HG02642 (cell line): Measurements from ENCODE around the gene UPK2.
"Not testable (repeated sequence)": the region's sequence is repeated elsewhere in the genome, so short reads cannot be mapped to it uniquely, and the experiment has no call there.

Source experiments
- ATAC-seq: cut with Tn5 transposase; IDR thresholded peaks from one replicate; pipeline ENCODE4 v1.9.1; 2021; ENCODE audit warnings: mild to moderate bottlenecking; ENCODE audit not compliant: unreplicated experiment, poor library complexity

The UPK2 gene

DNA sequence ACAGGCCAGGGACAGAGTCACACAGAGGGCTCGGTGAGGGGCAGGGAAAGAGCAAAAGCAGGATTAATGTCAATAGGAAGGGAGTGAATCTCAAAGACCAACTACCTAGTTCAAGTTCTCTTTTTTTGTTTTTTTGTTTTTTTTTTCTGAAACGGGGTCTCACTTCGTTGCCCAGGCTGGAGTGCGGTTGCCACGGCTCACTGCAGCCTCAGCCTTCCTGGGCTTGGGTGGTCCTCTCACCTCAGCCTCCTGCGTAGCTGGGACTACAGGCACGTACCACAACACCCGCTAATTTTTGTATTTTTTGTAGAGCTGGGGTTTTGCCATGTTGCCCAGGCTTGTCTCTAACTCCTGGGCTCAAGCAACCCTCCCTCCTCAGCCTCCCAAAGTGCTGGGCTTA lies 20.7 kb upstream of the UPK2 start:
- ATAC-seq = no peak

DNA sequence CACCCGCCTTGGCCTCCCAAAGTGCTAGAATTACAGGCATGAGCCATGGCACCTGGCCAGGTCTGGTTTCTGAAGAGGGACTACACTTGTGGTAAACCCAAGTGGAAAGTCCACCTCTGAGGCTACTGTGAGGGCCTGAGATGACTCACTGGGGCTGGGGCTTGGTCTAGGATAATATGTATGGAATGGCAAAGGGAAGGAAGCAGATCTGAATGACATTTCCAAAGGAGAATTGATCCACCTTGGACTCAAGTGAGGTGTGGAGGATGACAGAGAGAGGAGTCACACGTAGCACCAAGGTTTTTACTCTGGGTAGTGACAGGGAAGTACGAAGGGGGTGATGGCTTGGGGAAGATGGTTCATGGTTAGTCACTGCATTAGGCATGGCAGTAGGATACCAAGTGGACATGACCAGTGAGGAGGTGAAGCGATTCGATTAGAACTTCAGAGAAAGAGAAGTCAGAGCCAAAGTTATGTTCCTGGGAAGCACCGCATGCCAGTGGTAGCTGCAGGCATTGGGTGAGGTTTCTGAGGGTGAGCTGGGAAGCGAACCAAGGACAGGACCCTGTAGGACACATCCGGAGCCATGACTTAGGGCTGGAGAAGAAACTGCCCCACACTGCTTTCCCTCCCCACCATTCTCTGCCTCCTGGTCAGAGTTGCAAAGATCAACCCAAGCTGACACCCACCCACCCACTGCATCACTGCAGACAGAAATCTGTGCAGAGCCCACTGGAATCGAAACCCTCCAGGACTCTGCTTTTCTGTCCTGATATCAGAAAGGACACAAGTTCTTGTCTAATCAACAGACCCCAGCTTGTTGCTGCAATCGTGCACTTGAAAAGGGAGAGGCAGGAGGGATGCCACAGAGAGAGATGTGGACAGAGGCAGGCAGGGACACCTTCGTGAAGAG lies 17.4 kb upstream of the UPK2 start:
- ATAC-seq = no peak

- no peak for ATAC-seq
These were observed 16.6 kb upstream of the UPK2 start for GRCh38 chr11:118939404-118939915.

DNA sequence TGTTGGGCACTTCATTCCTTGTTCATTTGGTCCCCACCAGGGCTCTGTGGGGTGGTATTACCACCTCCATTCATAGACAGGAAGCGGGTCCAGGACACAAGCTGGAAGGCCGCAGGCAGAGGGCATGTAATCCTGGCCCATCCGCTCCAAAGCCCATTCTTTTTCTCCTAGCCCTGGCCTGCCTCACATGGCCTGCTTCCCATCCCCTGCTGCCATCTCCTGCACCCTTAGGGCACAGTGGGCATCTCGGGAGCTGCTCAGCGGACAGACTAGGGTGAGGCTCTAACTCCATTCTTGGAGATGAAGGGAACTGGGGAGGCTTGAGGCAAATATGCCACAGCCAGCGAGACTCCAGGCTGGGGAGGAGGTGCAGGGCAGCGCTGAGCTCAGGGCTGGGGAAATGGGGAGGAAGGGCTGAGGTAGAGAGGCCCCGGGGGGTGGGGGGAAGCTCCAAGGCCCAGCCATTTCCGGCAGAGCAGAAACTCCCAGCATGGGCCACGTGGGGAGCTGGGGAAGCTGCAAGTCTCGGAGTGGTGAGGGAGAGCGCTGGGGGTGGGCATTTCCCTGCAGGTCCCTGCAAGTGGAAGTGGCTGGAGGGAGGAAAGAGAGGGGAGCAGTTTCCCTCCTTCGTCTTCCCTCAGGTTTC lies 16.0 kb upstream of the UPK2 start:
- ATAC-seq = no peak

- no peak for ATAC-seq
These were observed 9.0 kb upstream of the UPK2 start for GRCh38 chr11:118947091-118947490.

DNA sequence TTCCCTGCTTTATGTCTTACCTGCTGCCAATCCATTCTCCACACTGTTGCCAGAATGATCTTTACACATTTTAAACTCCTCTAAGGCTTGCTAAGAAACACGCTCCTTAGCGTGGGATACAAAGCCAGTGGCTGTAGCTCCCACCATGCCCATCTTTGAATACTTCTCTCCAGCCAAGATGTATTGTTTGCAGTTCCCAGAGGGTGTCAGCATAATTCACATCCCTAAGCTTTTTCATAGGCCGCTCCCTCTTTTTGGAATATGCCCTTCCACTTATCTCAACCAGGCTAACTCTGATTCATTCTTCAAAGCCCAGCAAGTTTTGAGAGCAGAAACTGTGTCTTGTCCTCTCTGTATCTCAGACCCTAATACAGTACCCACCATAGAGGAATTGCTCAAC lies 8.1 kb upstream of the UPK2 start:
- no peak for ATAC-seq

GRCh38 chr11:118953265-118953664 lies 2.8 kb upstream of the UPK2 start:
- ATAC-seq = no peak

GRCh38 chr11:118953976-118954375 lies 2.1 kb upstream of the UPK2 start:
- not testable (repeated sequence) for ATAC-seq

- no peak for ATAC-seq
These were observed 860 bp downstream of the UPK2 start for GRCh38 chr11:118956847-118957469.

GRCh38 chr11:118957549-118957948 lies 1.5 kb downstream of the UPK2 start:
- no peak for ATAC-seq

DNA sequence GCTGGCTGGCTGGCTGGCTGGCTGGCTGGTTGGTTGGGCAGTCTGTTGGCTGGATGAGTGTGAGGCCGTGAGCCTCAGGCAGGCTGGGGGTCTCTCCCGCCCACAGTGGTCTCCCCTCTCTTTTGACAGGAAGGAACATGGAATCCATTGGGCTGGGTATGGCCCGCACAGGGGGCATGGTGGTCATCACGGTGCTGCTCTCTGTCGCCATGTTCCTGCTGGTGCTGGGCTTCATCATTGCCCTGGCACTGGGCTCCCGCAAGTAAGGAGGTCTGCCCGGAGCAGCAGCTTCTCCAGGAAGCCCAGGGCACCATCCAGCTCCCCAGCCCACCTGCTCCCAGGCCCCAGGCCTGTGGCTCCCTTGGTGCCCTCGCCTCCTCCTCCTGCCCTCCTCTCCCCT lies 1.9 kb downstream of the UPK2 start:
- ATAC-seq = no peak

DNA sequence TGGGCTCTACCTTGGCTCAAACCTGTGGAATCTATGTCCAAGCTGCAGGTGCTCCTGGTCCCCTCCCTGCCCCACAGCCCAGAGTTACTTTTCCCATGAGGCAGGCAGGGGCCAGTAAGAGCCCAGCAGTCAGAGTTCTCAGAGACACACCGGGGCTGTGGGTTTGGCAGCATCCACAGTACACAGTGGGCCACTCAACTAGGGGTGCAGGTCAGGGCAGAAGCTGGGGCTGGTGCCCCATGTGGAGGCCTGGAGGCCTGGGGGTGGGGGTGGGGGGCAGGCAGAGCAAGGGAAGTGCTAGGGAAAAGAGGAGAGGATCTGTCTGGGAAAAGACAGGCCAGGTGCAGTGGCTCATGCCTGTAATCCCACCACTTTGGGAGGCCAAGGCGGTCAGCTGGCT lies 2.5 kb downstream of the UPK2 start:
- no peak for ATAC-seq

GRCh38 chr11:118961189-118961588 lies 5.1 kb downstream of the UPK2 start:
- no peak for ATAC-seq

- ATAC-seq = no peak
These were observed 5.5 kb downstream of the UPK2 start for GRCh38 chr11:118961591-118961990.

DNA sequence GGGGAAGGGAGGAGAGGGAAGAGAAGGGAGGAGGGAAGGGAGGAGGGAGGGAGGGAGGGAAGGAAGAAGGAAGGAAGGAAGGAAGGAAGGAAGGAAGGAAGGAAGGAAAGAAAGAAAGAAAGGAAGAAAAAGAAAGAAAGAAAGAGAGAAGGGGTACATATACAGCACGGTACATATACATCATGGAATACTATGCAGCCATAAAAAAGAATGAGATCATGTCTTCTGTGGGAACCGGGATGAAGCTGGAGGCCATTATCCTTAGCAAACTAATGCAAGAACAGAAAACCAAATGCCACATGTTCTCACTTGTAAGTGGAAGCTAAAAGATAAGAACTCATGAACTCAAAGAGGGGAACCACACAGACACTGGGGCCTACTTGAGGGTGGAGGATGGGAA lies 13.4 kb downstream of the UPK2 start:
- not testable (repeated sequence) for ATAC-seq

DNA sequence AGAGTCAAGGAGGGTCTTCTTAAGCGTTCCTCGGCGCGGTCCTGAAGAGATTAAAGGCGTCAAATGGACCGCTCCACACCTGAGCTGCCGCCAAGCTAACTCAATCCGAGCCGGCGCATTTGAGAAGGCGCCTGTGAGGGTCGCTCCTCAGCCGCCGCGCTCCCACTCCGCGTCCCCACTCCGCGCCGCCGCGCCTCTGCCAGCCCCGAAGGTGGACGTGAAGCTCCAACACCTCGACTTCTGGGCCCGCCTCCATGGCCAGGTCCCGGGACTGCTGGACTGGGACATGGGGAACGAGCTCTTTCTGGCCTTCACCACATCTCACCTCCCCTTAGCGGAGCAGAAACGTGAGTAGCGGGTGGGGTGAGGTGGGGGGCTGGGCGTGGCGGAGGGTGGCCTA lies 15.5 kb downstream of the UPK2 start, which contains the start of gene FOXR1:
FOXR1 (plus strand) TSS at position 116 of the 400 bp plus-strand sequence; CDS start at position 287, 171 bp downstream.
- ATAC-seq = no peak

DNA sequence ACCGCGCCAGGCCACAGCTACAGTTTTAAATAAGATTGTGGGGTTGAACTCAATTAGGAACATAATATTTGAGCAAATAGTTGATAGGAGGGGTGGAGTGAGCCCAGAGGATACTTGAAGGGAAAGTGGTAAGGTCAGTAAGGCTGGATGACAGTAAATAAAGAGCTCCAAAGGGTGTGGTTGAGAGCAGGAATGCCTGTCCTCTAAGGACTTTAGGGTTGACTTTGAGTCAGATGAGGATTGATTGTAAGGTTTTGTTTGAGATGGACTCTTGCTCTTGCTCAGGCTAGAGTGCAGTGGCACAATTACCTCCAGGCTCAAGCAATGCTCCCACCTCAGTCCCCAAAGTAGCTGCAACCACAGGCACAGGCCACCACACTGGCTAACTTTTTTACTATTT lies 17.9 kb downstream of the UPK2 start:
- no peak for ATAC-seq

GRCh38 chr11:118975771-118976709 lies 19.9 kb downstream of the UPK2 start:
- no peak for ATAC-seq

GRCh38 chr11:118979434-118979833 lies 23.3 kb downstream of the UPK2 start:
- ATAC-seq = no peak
